Astrocyte (in vitro differentiated cells and primary cell): ENCODE data around the gene TNFRSF4. TPM values are rescaled to one million over a fixed set of nuclear protein-coding genes. Genes with fewer than 3 reads are reported as not detected.

ENCODE experiments used
- DNase-seq: peaks from one replicate; pipeline ENCODE4 v3.0.0-alpha.2; 2010; ENCODE audit warnings: low read depth
- FAIRE-seq: peaks from 2 replicates; lab custom pipeline; 2011; peaks lifted over from hg19 to GRCh38; lab: Jason Lieb, UNC
- H2AFZ ChIP-seq: 2 replicates; pipeline ENCODE4 v1.6.0; 2012; ENCODE audit warnings: low read depth, low read length, inconsistent platforms
- H3K27ac ChIP-seq: 2 replicates; pipeline ENCODE4 v1.5.1; 2011; ENCODE audit warnings: low read depth, low read length, inconsistent platforms
- H3K27me3 ChIP-seq: 2 replicates; pipeline ENCODE4 v1.6.0; 2011; ENCODE audit warnings: low read length, inconsistent platforms; ENCODE audit not compliant: insufficient read depth
- H3K36me3 ChIP-seq: 2 replicates; pipeline ENCODE4 v1.5.1; 2011; ENCODE audit warnings: low read length, inconsistent platforms; ENCODE audit not compliant: insufficient read depth
- H3K4me1 ChIP-seq: 2 replicates; pipeline ENCODE4 v1.5.1; 2011; ENCODE audit warnings: low read length, inconsistent platforms; ENCODE audit not compliant: insufficient read depth
- H3K4me2 ChIP-seq: 2 replicates; pipeline ENCODE4 v1.6.0; 2012; ENCODE audit warnings: low read length, inconsistent platforms
- H3K4me3 ChIP-seq: 2 replicates; pipeline ENCODE4 v1.5.1; 2011; ENCODE audit warnings: low read depth, mild to moderate bottlenecking, low read length, inconsistent platforms; ENCODE audit not compliant: insufficient read depth
- H3K79me2 ChIP-seq: 2 replicates; pipeline ENCODE4 v1.6.0; 2012; ENCODE audit warnings: mild to moderate bottlenecking, low read length, inconsistent platforms; ENCODE audit not compliant: insufficient read depth
- H3K9ac ChIP-seq: 2 replicates; pipeline ENCODE4 v1.6.0; 2012; ENCODE audit warnings: mild to moderate bottlenecking, low read length, inconsistent platforms
- H3K9me3 ChIP-seq: 2 replicates; pipeline ENCODE4 v1.5.1; 2012; ENCODE audit warnings: low read depth, mild to moderate bottlenecking, low read length, inconsistent platforms; ENCODE audit not compliant: insufficient read depth
- H4K20me1 ChIP-seq: 2 replicates; pipeline ENCODE4 v1.6.0; 2012; ENCODE audit warnings: low read length, inconsistent platforms; ENCODE audit not compliant: insufficient read depth
- H3K27ac Mint-ChIP-seq: one replicate; pipeline ENCODE4 v1.8.0; 2021; ENCODE audit warnings: mild to moderate bottlenecking, mixed read lengths; ENCODE audit not compliant: unreplicated experiment
- H3K27me3 Mint-ChIP-seq: one replicate; pipeline ENCODE4 v1.8.0; 2021; ENCODE audit warnings: low read depth, mixed read lengths; ENCODE audit not compliant: unreplicated experiment
- H3K36me3 Mint-ChIP-seq: one replicate; pipeline ENCODE4 v1.8.0; 2021; ENCODE audit warnings: low read depth, mixed read lengths; ENCODE audit not compliant: unreplicated experiment
- H3K4me1 Mint-ChIP-seq: one replicate; pipeline ENCODE4 v1.8.0; 2021; ENCODE audit warnings: low read depth, mixed read lengths; ENCODE audit not compliant: unreplicated experiment
- H3K4me3 Mint-ChIP-seq: one replicate; pipeline ENCODE4 v1.8.0; 2021; ENCODE audit warnings: mild to moderate bottlenecking, moderate library complexity, mixed read lengths; ENCODE audit not compliant: unreplicated experiment
- H3K9me3 Mint-ChIP-seq: one replicate; pipeline ENCODE4 v1.8.0; 2021; ENCODE audit warnings: mild to moderate bottlenecking, mixed read lengths; ENCODE audit not compliant: unreplicated experiment
- EZH2 ChIP-seq: IDR thresholded peaks from 2 replicates; pipeline ENCODE4 v1.6.1; 2012; ENCODE audit warnings: mild to moderate bottlenecking, low read length, inconsistent platforms; ENCODE audit not compliant: insufficient read depth
- total RNA-seq: library from RNA; stranded (reverse); gene quantifications from 2 replicates; pipeline ENCODE4 v1.2.1, GENCODE V29; 2021
- TF ChIP-seq, protein P1 (sequence below): IDR thresholded peaks from 2 replicates; pipeline ENCODE4 v1.5.1; 2011; ENCODE audit warnings: low read depth, mild to moderate bottlenecking, inconsistent platforms, low read length, moderate library complexity; ENCODE audit not compliant: insufficient read depth

TNFRSF4 gene
- total RNA-seq, 1 donor from 2014 or later = 0.41 TPM

- Histone ChIP-seq H2AFZ (no peak overlapping the region), H3K4me3 (no peak overlapping the region), H3K4me2 (no peak overlapping the region), H3K36me3 (no peaks in the 10 kb centered on the region), H3K79me2 (no peaks in the 10 kb centered on the region), H3K27me3 (peaks cover 35% of the 10 kb centered on the region), H3K4me1 (no peaks in the 10 kb centered on the region), H3K27ac (no peak overlapping the region), H4K20me1 (no peaks in the 10 kb centered on the region), H3K9ac (no peak overlapping the region), H3K9me3 (no peaks in the 10 kb centered on the region)
- H3K4me3 Mint-ChIP-seq = no peak overlapping the region
- no peaks in the 10 kb centered on the region for H3K9me3 Mint-ChIP-seq
- peak; percentile 82 for TF ChIP-seq EZH2
- TF ChIP-seq, protein P1, sequence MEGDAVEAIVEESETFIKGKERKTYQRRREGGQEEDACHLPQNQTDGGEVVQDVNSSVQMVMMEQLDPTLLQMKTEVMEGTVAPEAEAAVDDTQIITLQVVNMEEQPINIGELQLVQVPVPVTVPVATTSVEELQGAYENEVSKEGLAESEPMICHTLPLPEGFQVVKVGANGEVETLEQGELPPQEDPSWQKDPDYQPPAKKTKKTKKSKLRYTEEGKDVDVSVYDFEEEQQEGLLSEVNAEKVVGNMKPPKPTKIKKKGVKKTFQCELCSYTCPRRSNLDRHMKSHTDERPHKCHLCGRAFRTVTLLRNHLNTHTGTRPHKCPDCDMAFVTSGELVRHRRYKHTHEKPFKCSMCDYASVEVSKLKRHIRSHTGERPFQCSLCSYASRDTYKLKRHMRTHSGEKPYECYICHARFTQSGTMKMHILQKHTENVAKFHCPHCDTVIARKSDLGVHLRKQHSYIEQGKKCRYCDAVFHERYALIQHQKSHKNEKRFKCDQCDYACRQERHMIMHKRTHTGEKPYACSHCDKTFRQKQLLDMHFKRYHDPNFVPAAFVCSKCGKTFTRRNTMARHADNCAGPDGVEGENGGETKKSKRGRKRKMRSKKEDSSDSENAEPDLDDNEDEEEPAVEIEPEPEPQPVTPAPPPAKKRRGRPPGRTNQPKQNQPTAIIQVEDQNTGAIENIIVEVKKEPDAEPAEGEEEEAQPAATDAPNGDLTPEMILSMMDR = no peak
- no peaks in the 10 kb centered on the region for H3K36me3 Mint-ChIP-seq
- FAIRE-seq (no peak), DNase-seq (no peak)
- no peak overlapping the region for H3K27ac Mint-ChIP-seq
- peaks cover 4% of the 10 kb centered on the region for H3K4me1 Mint-ChIP-seq
- H3K27me3 Mint-ChIP-seq = peaks cover 35% of the 10 kb centered on the region
Observed at GRCh38 chr1:1173061-1173792, 40.7 kb downstream of the TNFRSF4 start.

DNA sequence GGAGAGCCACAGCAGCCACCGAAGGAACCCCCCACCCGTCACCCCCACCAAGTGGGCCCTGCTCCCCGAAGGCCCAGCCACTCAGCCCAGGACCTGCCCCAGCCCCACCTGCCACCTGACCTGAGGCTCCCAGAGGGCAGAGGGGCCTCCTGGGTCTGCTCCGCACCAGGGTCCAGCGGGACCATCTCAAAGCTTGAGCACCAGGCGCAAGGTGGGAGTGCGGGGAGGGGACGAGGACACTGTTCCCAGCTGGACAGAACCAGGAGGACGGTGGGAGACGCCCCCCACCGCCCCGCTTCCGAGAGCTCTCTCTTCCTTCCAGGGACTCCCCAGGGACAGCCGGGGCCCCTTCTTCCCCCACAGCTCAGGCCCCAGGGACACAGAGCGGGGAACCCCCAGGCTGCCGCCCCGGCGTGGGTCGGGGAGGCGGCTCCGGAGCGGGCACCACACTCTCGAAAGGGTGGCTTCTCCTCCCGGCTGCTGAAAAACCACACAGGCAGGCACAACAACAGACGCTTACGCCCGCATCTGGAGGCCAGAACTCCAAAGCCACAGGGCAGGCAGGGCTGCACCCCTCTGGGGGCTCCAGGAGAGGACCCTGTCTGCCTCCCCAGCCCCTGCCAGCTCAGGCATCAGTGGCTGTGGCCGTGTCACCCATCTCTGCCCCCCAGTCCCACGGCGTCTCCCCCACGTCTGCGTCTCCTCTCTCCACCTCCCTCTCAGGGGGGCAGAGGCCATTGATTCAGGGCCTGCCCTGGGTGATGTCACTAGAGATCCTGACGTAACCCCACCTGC lies 42.2 kb downstream of the TNFRSF4 start:
- no peak for FAIRE-seq
- Histone ChIP-seq H3K27ac (no peak overlapping the region), H4K20me1 (no peaks in the 10 kb centered on the region), H3K79me2 (no peaks in the 10 kb centered on the region), H2AFZ (no peak overlapping the region), H3K36me3 (no peaks in the 10 kb centered on the region), H3K9ac (no peak overlapping the region), H3K4me3 (no peak overlapping the region), H3K4me2 (no peak overlapping the region), H3K4me1 (no peaks in the 10 kb centered on the region), H3K9me3 (no peaks in the 10 kb centered on the region), H3K27me3 (peaks cover 29% of the 10 kb centered on the region)
- Mint-ChIP-seq H3K4me3 (no peak overlapping the region), H3K36me3 (no peaks in the 10 kb centered on the region), H3K9me3 (no peaks in the 10 kb centered on the region), H3K4me1 (peaks cover 4% of the 10 kb centered on the region), H3K27ac (peak overlapping the region; percentile 62), H3K27me3 (peaks cover 29% of the 10 kb centered on the region)
- TF ChIP-seq, protein P1 = no peak
- TF ChIP-seq EZH2 = no peak
- no peak for DNase-seq
